Ishikawa (cell line): ENCODE measurements around the gene CSTPP1.

Experiments used
- CEBPB ChIP-seq: IDR thresholded peaks from 2 replicates; pipeline ENCODE4 v1.6.1; 2012
- EP300 ChIP-seq: IDR thresholded peaks from 2 replicates; pipeline ENCODE4 v1.6.1; 2012; ENCODE audit warnings: borderline replicate concordance
- FOXM1 ChIP-seq: IDR thresholded peaks from 2 replicates; pipeline ENCODE4 v1.6.1; 2012; ENCODE audit warnings: low read depth, borderline replicate concordance
- MAX ChIP-seq: IDR thresholded peaks from 2 replicates; pipeline ENCODE4 v1.6.1; 2012
- REST ChIP-seq: IDR thresholded peaks from 2 replicates; pipeline ENCODE4 v1.6.1; 2012; ENCODE audit warnings: low read depth, mild to moderate bottlenecking
- TAF1 ChIP-seq: IDR thresholded peaks from 2 replicates; pipeline ENCODE4 v1.6.1; 2012; ENCODE audit warnings: low read depth, mild to moderate bottlenecking
- TCF12 ChIP-seq: IDR thresholded peaks from 2 replicates; pipeline ENCODE4 v1.6.1; 2012; ENCODE audit warnings: low read depth
- TEAD4 ChIP-seq: IDR thresholded peaks from 2 replicates; pipeline ENCODE4 v1.6.1; 2012
- YY1 ChIP-seq: IDR thresholded peaks from 2 replicates; pipeline ENCODE4 v1.6.1; 2012; ENCODE audit warnings: low read depth

- TF ChIP-seq EP300 (no peak), FOXM1 (no peak), MAX (no peak), TEAD4 (no peak), TCF12 (no peak), YY1 (no peak), CEBPB (no peak), REST (no peak), TAF1 (no peak)
These were observed 228.8 kb downstream of the CSTPP1 start for GRCh38 chr11:47165253-47165840.
